Ishikawa (cell line): ENCODE results near the gene PRSS58.

ENCODE experiments used
- CEBPB ChIP-seq: IDR thresholded peaks from 2 replicates; pipeline ENCODE4 v1.6.1; 2012
- CREB1 ChIP-seq: IDR thresholded peaks from 2 replicates; pipeline ENCODE4 v1.6.1; 2012; ENCODE audit warnings: low read depth
- EP300 ChIP-seq: IDR thresholded peaks from 2 replicates; pipeline ENCODE4 v1.6.1; 2012; ENCODE audit warnings: borderline replicate concordance
- FOXM1 ChIP-seq: IDR thresholded peaks from 2 replicates; pipeline ENCODE4 v1.6.1; 2012; ENCODE audit warnings: low read depth, borderline replicate concordance
- NFIC ChIP-seq: IDR thresholded peaks from 2 replicates; pipeline ENCODE4 v1.6.1; 2012
- RAD21 ChIP-seq: IDR thresholded peaks from 2 replicates; pipeline ENCODE4 v1.6.1; 2012; ENCODE audit warnings: low read depth
- REST ChIP-seq: IDR thresholded peaks from 2 replicates; pipeline ENCODE4 v1.6.1; 2012; ENCODE audit warnings: low read depth, mild to moderate bottlenecking
- TAF1 ChIP-seq: IDR thresholded peaks from 2 replicates; pipeline ENCODE4 v1.6.1; 2012; ENCODE audit warnings: low read depth, mild to moderate bottlenecking
- TEAD4 ChIP-seq: IDR thresholded peaks from 2 replicates; pipeline ENCODE4 v1.6.1; 2012
- USF1 ChIP-seq: IDR thresholded peaks from 2 replicates; pipeline ENCODE4 v1.6.1; 2012
- YY1 ChIP-seq: IDR thresholded peaks from 2 replicates; pipeline ENCODE4 v1.6.1; 2012; ENCODE audit warnings: low read depth

GRCh38 chr7:142307246-142307900, 49.5 kb upstream of the PRSS58 start:
- TF ChIP-seq EP300 (no peak), REST (no peak), YY1 (no peak), NFIC (no peak), TEAD4 (no peak), FOXM1 (no peak), USF1 (no peak), RAD21 (no peak), TAF1 (no peak), CEBPB (no peak), CREB1 (no peak)
